T-cell (primary cell): ENCODE measurements around the gene ZNF445. TPM values are rescaled to one million over a fixed set of nuclear protein-coding genes. Genes with fewer than 3 reads are reported as not detected.

Source experiments
- ATAC-seq, 4 experiments: fragments of 200-7000 bp in 3 of 4; fragments of 150-1000 bp in 1 of 4; cut with Tn5 transposase; replicated peaks in 1 of 4; 1 replicate in 3 of 4; 2 replicates in 1 of 4; pipeline ENCODE4 v1.10.0; 2021; ENCODE audit warnings: moderate library complexity in 3 of 4, mild to moderate bottlenecking in 2 of 4, moderate number of reproducible peaks in 1 of 4
- CTCF ChIA-PET, 2 donors: fragments of 300-600 bp; sonication (Branson Sonifier 250); formaldehyde crosslinking; loops; one replicate each; lab custom pipeline; 2022; ENCODE audit warnings: antibody characterized with exemption in 2 of 2; lab: Charles Lee
- POLR2A ChIA-PET, 2 donors: fragments of 300-600 bp; sonication (Branson Sonifier 250); formaldehyde crosslinking; loops; one replicate each; lab custom pipeline; 2022; ENCODE audit warnings: antibody characterized with exemption in 2 of 2; lab: Charles Lee
- DNase-seq, 35 experiments: peaks; one replicate each; pipeline versions ENCODE4 v3.0.0 to v3.0.0-alpha.2; 2013 to 2023
- H3K27ac ChIP-seq: one replicate; pipeline ENCODE4 v1.5.1; 2013; ENCODE audit warnings: low read length
- H3K27me3 ChIP-seq, 2 experiments: replicated peaks in 1 of 2; 1 replicate in 1 of 2; 2 replicates in 1 of 2; pipeline versions ENCODE4 v1.6.1 to v1.7.0; 2013; ENCODE audit warnings: low read length in 1 of 2, mixed read lengths in 1 of 2; ENCODE audit not compliant: control insufficient read depth in 2 of 2, insufficient read depth in 2 of 2; ENCODE audit errors: extremely low read depth in 1 of 2
- H3K36me3 ChIP-seq, 2 donors: 1 replicate in 1 of 2; 2 replicates in 1 of 2; pipeline versions ENCODE4 v1.6.1 to v1.7.0; 2013; ENCODE audit warnings: low read length in 1 of 2; ENCODE audit not compliant: control insufficient read depth in 2 of 2, insufficient read depth in 1 of 2; ENCODE audit errors: extremely low read depth in 1 of 2
- H3K4me1 ChIP-seq, 2 experiments: 1 replicate in 1 of 2; 2 replicates in 1 of 2; pipeline versions ENCODE4 v1.6.1 to v1.7.0; 2013; ENCODE audit warnings: low read length in 2 of 2, mixed read lengths in 1 of 2; ENCODE audit not compliant: insufficient read depth in 2 of 2, control insufficient read depth in 1 of 2; ENCODE audit errors: extremely low read depth in 1 of 2
- H3K4me3 ChIP-seq, 2 donors: 1 replicate in 1 of 2; 2 replicates in 1 of 2; pipeline versions ENCODE4 v1.5.1 to v1.7.0; 2013; ENCODE audit warnings: mild to moderate bottlenecking in 2 of 2, low read length in 1 of 2, moderate library complexity in 1 of 2; ENCODE audit not compliant: control insufficient read depth in 1 of 2; ENCODE audit errors: extremely low read depth in 1 of 2
- H3K9me3 ChIP-seq: 2 replicates; pipeline ENCODE4 v1.7.0; 2013
- H3K27ac Mint-ChIP-seq, 2 donors: one replicate each; pipeline ENCODE4 v1.8.0; 2020 to 2021; ENCODE audit warnings: mild to moderate bottlenecking in 2 of 2, mixed read lengths in 2 of 2
- H3K27me3 Mint-ChIP-seq, 2 donors: one replicate each; pipeline ENCODE4 v1.8.0; 2021 to 2022; ENCODE audit warnings: mixed read lengths in 2 of 2
- H3K36me3 Mint-ChIP-seq: one replicate; pipeline ENCODE4 v1.8.0; 2021; ENCODE audit warnings: mixed read lengths
- H3K4me1 Mint-ChIP-seq, 3 donors: one replicate each; pipeline ENCODE4 v1.8.0; 2020 to 2022; ENCODE audit warnings: mixed read lengths in 3 of 3, mild to moderate bottlenecking in 1 of 3
- H3K4me3 Mint-ChIP-seq, 3 donors: one replicate each; pipeline ENCODE4 v1.8.0; 2020 to 2022; ENCODE audit warnings: mild to moderate bottlenecking in 3 of 3, mixed read lengths in 3 of 3, moderate library complexity in 3 of 3
- H3K9me3 Mint-ChIP-seq, 3 donors: one replicate each; pipeline ENCODE4 v1.8.0; 2020 to 2022; ENCODE audit warnings: mixed read lengths in 3 of 3
- WGBS: methylation state at CpG from one replicate; pipeline ENCODE4 v1.1.5; 2013; ENCODE audit warnings: missing lambda C conversion rate; ENCODE audit not compliant: insufficient coverage; 5-methylcytosine and 5-hydroxymethylcytosine counted together
- total RNA-seq, 35 experiments: library from RNA in 6 of 35; stranded (reverse) in 6 of 35; fragments of 120-200 nt in 1 of 35; gene quantifications; one replicate each; pipeline versions ENCODE4 v1.2.1 to v1.2.4 and lab custom pipeline; 2013 to 2026

Gene ZNF445
- total RNA-seq, 5 donors from 2014 or later (not counting 1 experiment from before 2014, with no cell fraction given): 14.1 to 34.8 (median 29.6) TPM

DNA sequence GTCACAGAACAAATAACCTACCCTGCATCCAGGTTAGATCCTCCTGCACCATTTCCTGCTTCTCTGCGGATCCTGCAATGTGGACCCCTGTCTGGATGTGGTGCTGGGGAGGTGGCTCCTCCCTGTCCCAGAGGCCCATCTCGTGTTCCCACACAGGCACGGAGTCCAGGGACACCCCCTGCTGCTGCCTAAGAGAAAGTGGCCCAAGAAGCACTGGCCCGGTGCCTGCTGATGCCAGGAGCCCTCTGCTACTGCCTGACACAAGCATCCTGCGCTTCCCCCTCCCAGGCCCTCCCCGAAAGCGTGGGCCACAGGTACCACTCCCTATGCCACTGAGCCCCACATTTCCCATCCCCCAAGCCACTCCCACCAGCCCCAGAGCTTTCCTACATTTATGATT lies 48.6 kb downstream of the ZNF445 start:
- ChIA-PET POLR2A (no interaction called here), CTCF (no interaction called here)
- WGBS: 85% methylated on average over 6 of the region's 7 CpGs
- Histone ChIP-seq H3K27me3 (peaks cover 0 to 14% of the 10 kb centered on the region in 2 experiments), H3K4me1 (no peaks in the 10 kb centered on the region), H3K9me3 (no peaks in the 10 kb centered on the region), H3K4me3 (no peak overlapping the region), H3K36me3 (no peaks in the 10 kb centered on the region), H3K27ac (no peak overlapping the region)
- Mint-ChIP-seq H3K4me3 (no peak overlapping the region), H3K9me3 (no peaks in the 10 kb centered on the region), H3K4me1 (no peaks in the 10 kb centered on the region), H3K27ac (no peak overlapping the region), H3K27me3 (peaks cover 4 to 5% of the 10 kb centered on the region in 2 donors), H3K36me3 (no peaks in the 10 kb centered on the region)
- ATAC-seq (no peak), DNase-seq (no peak)

DNA sequence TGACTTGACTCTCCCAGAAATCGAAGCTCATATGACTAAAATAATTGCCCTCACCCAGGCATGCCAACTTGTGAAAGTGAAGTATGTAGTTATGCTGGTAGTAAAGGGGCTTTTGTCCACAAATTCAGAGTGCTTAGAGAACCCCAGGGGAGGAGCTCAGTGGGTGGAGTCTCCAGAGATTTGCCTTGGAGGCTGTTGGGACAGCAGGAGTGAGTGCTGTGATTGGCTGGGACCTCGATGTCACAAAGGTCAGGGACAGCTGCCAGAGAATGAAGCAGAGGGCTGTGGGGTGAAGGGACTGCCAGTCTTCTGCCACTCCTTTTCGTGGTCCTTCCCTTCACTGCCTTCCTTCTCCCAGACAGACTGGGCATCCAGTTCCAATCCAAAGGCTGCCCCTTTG lies 49.8 kb downstream of the ZNF445 start:
- H3K36me3 Mint-ChIP-seq: no peaks in the 10 kb centered on the region
- DNase-seq (no peak), ATAC-seq (no peak)
- H3K4me1 ChIP-seq: no peaks in the 10 kb centered on the region
- CTCF ChIA-PET: no interaction called here
- no peaks in the 10 kb centered on the region for H3K9me3 Mint-ChIP-seq
- POLR2A ChIA-PET: no interaction called here
- H3K36me3 ChIP-seq: no peaks in the 10 kb centered on the region
- peaks cover 4 to 9% of the 10 kb centered on the region in 2 donors for H3K27me3 Mint-ChIP-seq
- H3K4me3 Mint-ChIP-seq: no peak overlapping the region
- H3K9me3 ChIP-seq: no peaks in the 10 kb centered on the region
- 67% methylated on average over 1 of the region's 3 CpGs for WGBS
- peaks cover 0 to 19% of the 10 kb centered on the region in 2 experiments for H3K27me3 ChIP-seq
- H3K27ac Mint-ChIP-seq: no peak overlapping the region
- no peaks in the 10 kb centered on the region for H3K4me1 Mint-ChIP-seq
- H3K4me3 ChIP-seq: no peak overlapping the region
- H3K27ac ChIP-seq: no peak overlapping the region

DNA sequence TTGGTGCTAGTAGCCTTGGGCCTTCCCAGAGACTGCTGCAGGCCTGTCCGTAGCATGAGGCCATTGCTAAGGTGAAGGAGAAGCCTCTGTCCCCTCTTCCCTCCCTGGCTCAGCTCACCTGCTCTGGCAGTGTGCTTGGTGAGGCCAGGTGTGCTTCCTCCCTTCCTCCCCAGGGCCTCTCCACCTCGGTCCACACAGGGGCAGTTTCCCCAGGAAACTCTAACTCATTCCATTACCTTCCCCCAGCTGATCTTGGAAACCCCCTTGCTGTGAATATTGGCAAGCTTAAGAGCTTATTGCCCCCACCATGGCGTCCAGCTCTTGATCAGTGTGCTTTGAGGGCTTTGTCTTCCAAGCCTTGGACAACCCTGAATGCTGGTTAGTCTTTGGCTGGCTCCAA lies 52.7 kb downstream of the ZNF445 start:
- CTCF ChIA-PET: no interaction called here
- POLR2A ChIA-PET: interaction anchor here in 1 of 2 donors (0.6 kb wide), 1 partner anchor 42 kb away, joined by 3 read pairs; no protein-coding TSS in a partner anchor
- H3K4me1 Mint-ChIP-seq: no peaks in the 10 kb centered on the region
- WGBS: 58% methylated on average over 3 of the region's 3 CpGs
- DNase-seq (no peak), ATAC-seq (no peak)
- H3K27me3 Mint-ChIP-seq: peaks cover 4 to 9% of the 10 kb centered on the region in 2 donors
- Histone ChIP-seq H3K4me1 (no peaks in the 10 kb centered on the region), H3K27me3 (peaks cover 0 to 29% of the 10 kb centered on the region in 2 experiments), H3K27ac (no peak overlapping the region), H3K36me3 (no peaks in the 10 kb centered on the region), H3K4me3 (no peak overlapping the region), H3K9me3 (no peaks in the 10 kb centered on the region)
- no peak overlapping the region for H3K4me3 Mint-ChIP-seq
- no peak overlapping the region for H3K27ac Mint-ChIP-seq
- H3K36me3 Mint-ChIP-seq: no peaks in the 10 kb centered on the region
- H3K9me3 Mint-ChIP-seq: no peaks in the 10 kb centered on the region

DNA sequence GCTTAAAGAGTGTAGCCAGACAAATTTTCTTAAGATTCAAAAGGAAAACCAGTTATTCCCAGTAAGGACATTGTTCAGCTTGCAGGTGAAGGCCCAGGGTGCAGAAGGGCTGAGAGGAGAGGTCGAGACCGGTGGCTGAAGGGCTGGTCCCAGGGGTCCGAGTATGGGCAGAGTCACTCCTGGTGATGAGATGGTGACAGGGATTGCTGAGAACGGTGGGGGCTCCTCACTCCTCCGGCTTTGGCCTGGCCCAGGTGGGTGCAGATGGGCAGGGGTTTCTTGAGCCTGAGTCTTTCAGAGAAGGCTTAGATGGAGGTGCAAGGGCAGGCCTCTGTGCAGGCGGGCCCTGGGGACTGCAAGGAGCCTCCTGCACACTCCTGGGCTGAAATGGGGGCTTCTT lies 56.2 kb downstream of the ZNF445 start:
- Histone ChIP-seq H3K27me3 (peaks cover 0 to 26% of the 10 kb centered on the region in 2 experiments), H3K4me1 (no peaks in the 10 kb centered on the region), H3K36me3 (no peaks in the 10 kb centered on the region), H3K9me3 (no peaks in the 10 kb centered on the region), H3K27ac (no peak overlapping the region), H3K4me3 (no peak overlapping the region)
- Mint-ChIP-seq H3K4me1 (peaks cover 0 to 4% (median 0%) of the 10 kb centered on the region in 3 donors), H3K36me3 (no peaks in the 10 kb centered on the region), H3K27ac (no peak overlapping the region), H3K9me3 (no peaks in the 10 kb centered on the region), H3K27me3 (peaks cover 4 to 13% of the 10 kb centered on the region in 2 donors), H3K4me3 (no peak overlapping the region)
- ATAC-seq (no peak), DNase-seq (no peak)
- ChIA-PET POLR2A (no interaction called here), CTCF (no interaction called here)
- WGBS: 92% methylated on average over 5 of the region's 6 CpGs

DNA sequence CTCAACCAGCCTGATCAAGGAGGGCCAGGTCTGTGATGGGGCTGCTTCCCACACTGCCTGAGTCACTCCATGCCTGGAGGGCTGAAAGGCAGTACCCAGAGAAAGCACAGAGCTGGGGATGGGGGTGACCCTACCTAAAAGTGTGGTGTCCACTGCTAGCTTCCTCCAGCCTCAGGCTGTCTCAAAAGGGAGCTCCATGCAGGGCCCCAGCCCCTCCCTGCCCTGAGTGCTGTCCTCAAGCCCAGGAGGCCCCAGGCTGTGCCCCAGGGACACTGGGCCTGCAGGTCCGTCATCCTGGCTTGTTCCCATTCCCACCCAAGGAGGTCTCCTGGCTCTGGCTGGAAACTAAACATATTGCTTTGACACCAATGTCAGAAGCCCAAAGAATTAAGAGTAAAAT lies 56.8 kb downstream of the ZNF445 start:
- Histone ChIP-seq H3K4me3 (no peak overlapping the region), H3K36me3 (no peaks in the 10 kb centered on the region), H3K27me3 (peaks cover 0 to 26% of the 10 kb centered on the region in 2 experiments), H3K9me3 (no peaks in the 10 kb centered on the region), H3K27ac (no peak overlapping the region), H3K4me1 (no peaks in the 10 kb centered on the region)
- Mint-ChIP-seq H3K27ac (no peak overlapping the region), H3K4me3 (no peak overlapping the region), H3K9me3 (no peaks in the 10 kb centered on the region), H3K27me3 (peaks cover 4 to 13% of the 10 kb centered on the region in 2 donors), H3K4me1 (peaks cover 0 to 4% (median 0%) of the 10 kb centered on the region in 3 donors), H3K36me3 (no peaks in the 10 kb centered on the region)
- no CpG with 5 or more reads among the region's 1 CpG for WGBS
- CTCF ChIA-PET: no interaction called here
- no peak for DNase-seq
- ATAC-seq: no peak
- POLR2A ChIA-PET: no interaction called here

DNA sequence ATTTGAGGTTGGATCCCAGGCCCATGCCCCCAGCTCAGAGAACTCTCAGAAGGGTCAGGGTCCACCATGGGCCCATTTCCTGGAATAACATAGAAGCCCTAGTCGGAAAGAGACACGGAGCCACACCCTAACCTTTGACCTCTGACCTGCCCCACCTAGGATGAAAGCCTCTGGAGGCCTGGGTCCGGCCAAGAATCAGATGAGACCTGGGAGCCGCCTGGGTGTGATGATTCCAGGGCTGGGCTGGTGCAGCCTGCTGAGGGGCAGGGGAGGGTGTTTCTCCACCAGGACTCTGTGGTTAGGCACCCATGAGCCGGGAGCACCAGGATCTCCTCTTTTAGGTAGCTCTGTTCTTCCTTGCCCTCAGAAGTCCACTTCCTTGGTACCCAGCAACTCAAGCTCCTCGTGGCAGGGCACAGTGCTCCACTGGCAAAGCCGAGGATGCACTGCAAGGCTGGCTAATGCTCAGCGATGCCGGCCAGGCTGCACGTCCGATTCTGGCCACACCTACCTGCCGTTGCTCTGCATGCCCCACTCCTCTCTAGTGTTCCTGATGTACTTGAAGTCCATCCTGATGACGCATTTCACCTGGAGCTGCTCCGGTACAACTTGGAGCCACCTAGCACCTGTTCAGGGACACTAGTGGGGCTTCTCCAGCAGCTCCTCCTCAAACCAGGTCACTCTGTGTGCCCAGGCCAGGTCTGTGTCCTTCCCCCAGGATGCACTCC lies 57.4 kb downstream of the ZNF445 start:
- Histone ChIP-seq H3K9me3 (no peaks in the 10 kb centered on the region), H3K4me3 (no peak overlapping the region), H3K36me3 (no peaks in the 10 kb centered on the region), H3K27me3 (peaks cover 0 to 26% of the 10 kb centered on the region in 2 experiments), H3K4me1 (no peaks in the 10 kb centered on the region), H3K27ac (no peak overlapping the region)
- no peak for ATAC-seq
- ChIA-PET CTCF (no interaction called here), POLR2A (no interaction called here)
- Mint-ChIP-seq H3K36me3 (no peaks in the 10 kb centered on the region), H3K4me3 (no peak overlapping the region), H3K9me3 (no peaks in the 10 kb centered on the region), H3K27ac (no peak overlapping the region), H3K4me1 (peaks cover 0 to 4% (median 0%) of the 10 kb centered on the region in 3 donors), H3K27me3 (peaks cover 4 to 13% of the 10 kb centered on the region in 2 donors)
- WGBS: 76% methylated on average over 11 of the region's 14 CpGs
- no peak for DNase-seq
